H9 (cell line): ENCODE data around the gene RIT2. TPM values are rescaled to one million over a fixed set of nuclear protein-coding genes. Genes with fewer than 3 reads are reported as not detected.

ENCODE experiments used
- DNase-seq: peaks from one replicate; pipeline ENCODE4 v3.0.0-alpha.2; 2017
- H2AFZ ChIP-seq: one replicate; pipeline ENCODE4 v1.6.1; 2013; ENCODE audit warnings: mild to moderate bottlenecking, low read length, control low read depth, moderate library complexity
- H2AK5ac ChIP-seq: 2 replicates; pipeline ENCODE4 v1.6.1; 2013; ENCODE audit warnings: low read length, control low read depth, mixed read lengths; ENCODE audit not compliant: insufficient read length
- H2BK120ac ChIP-seq: one replicate; pipeline ENCODE4 v1.6.1; 2013; ENCODE audit warnings: low read depth, mild to moderate bottlenecking, low read length, control low read depth, inconsistent platforms; ENCODE audit not compliant: poor library complexity, severe bottlenecking
- H2BK12ac ChIP-seq: 2 replicates; pipeline ENCODE4 v1.6.1; 2013; ENCODE audit warnings: low read length, control low read depth, mixed read lengths, low read depth; ENCODE audit not compliant: insufficient read length
- H2BK15ac ChIP-seq: 2 replicates; pipeline ENCODE4 v1.6.1; 2013; ENCODE audit warnings: low read depth, low read length, control low read depth
- H2BK20ac ChIP-seq: one replicate; pipeline ENCODE4 v1.6.1; 2013; ENCODE audit warnings: low read depth, mild to moderate bottlenecking, low read length, control low read depth, inconsistent platforms; ENCODE audit not compliant: poor library complexity, severe bottlenecking
- H2BK5ac ChIP-seq: 2 replicates; pipeline ENCODE4 v1.6.1; 2013; ENCODE audit warnings: low read length, control low read depth, mixed read lengths; ENCODE audit not compliant: insufficient read length
- H3K14ac ChIP-seq: 2 replicates; pipeline ENCODE4 v1.6.1; 2013; ENCODE audit warnings: low read length, control low read depth; ENCODE audit not compliant: insufficient read depth
- H3K18ac ChIP-seq: 2 replicates; pipeline ENCODE4 v1.6.1; 2013; ENCODE audit warnings: low read depth, mild to moderate bottlenecking, mixed read lengths, low read length, control low read depth; ENCODE audit not compliant: insufficient read length
- H3K23ac ChIP-seq: 2 replicates; pipeline ENCODE4 v1.6.1; 2013; ENCODE audit warnings: low read length, control low read depth, mixed read lengths, low read depth; ENCODE audit not compliant: insufficient read length
- H3K23me2 ChIP-seq: 2 replicates; pipeline ENCODE4 v1.6.1; 2013; ENCODE audit warnings: low read depth, mild to moderate bottlenecking, mixed read lengths, low read length, control low read depth; ENCODE audit not compliant: insufficient read length, poor library complexity, severe bottlenecking
- H3K27ac ChIP-seq: 2 replicates; pipeline ENCODE4 v1.5.1; 2013; ENCODE audit warnings: low read length, control low read depth, mixed read lengths, low read depth; ENCODE audit not compliant: insufficient read length
- H3K27me3 ChIP-seq: 2 replicates; pipeline ENCODE4 v1.6.1; 2013; ENCODE audit warnings: low read length, control low read depth, inconsistent platforms; ENCODE audit not compliant: insufficient read depth
- H3K4ac ChIP-seq: 2 replicates; pipeline ENCODE4 v1.6.1; 2013; ENCODE audit warnings: low read depth, mild to moderate bottlenecking, control low read depth, inconsistent platforms, low read length, moderate library complexity
- H3K4me1 ChIP-seq: 2 replicates; pipeline ENCODE4 v1.6.1; 2013; ENCODE audit warnings: low read length, control low read depth, inconsistent platforms; ENCODE audit not compliant: insufficient read depth
- H3K4me2 ChIP-seq: 2 replicates; pipeline ENCODE4 v1.6.1; 2013; ENCODE audit warnings: low read length, control low read depth, mixed read lengths; ENCODE audit not compliant: insufficient read length, insufficient read depth
- H3K56ac ChIP-seq: 2 replicates; pipeline ENCODE4 v1.6.1; 2013; ENCODE audit warnings: low read depth, mild to moderate bottlenecking, mixed read lengths, low read length, control low read depth; ENCODE audit not compliant: insufficient read length
- H3K79me1 ChIP-seq: 2 replicates; pipeline ENCODE4 v1.6.1; 2013; ENCODE audit warnings: low read depth, mild to moderate bottlenecking, moderate library complexity, low read length, control low read depth, inconsistent platforms; ENCODE audit not compliant: insufficient read depth, poor library complexity, severe bottlenecking
- H3K79me2 ChIP-seq: 2 replicates; pipeline ENCODE4 v1.6.1; 2013; ENCODE audit warnings: low read length, control low read depth, inconsistent platforms; ENCODE audit not compliant: insufficient read depth
- H3K9ac ChIP-seq: 2 replicates; pipeline ENCODE4 v1.6.1; 2013; ENCODE audit warnings: low read length, control low read depth, mixed read lengths; ENCODE audit not compliant: insufficient read length; ENCODE audit errors: extremely low read depth
- H3K9me3 ChIP-seq: one replicate; pipeline ENCODE4 v1.6.1; 2013; ENCODE audit warnings: low read depth, low read length, inconsistent platforms; ENCODE audit not compliant: control insufficient read depth
- H3T11ph ChIP-seq: one replicate; pipeline ENCODE4 v1.6.1; 2013; ENCODE audit warnings: mild to moderate bottlenecking, low read length, control low read depth, inconsistent platforms
- H4K20me1 ChIP-seq: one replicate; pipeline ENCODE4 v1.6.1; 2013; ENCODE audit not compliant: control insufficient read depth, insufficient read length, insufficient read depth
- H4K5ac ChIP-seq: 2 replicates; pipeline ENCODE4 v1.6.1; 2013; ENCODE audit warnings: low read depth, mild to moderate bottlenecking, mixed read lengths, low read length, control low read depth; ENCODE audit not compliant: insufficient read length
- H4K8ac ChIP-seq: replicated peaks from 2 replicates; pipeline ENCODE4 v1.6.1; 2013; ENCODE audit warnings: low read length, control low read depth, mixed read lengths, low read depth; ENCODE audit not compliant: insufficient read length
- H4K91ac ChIP-seq: 2 replicates; pipeline ENCODE4 v1.6.1; 2013; ENCODE audit warnings: low read depth, mild to moderate bottlenecking, moderate library complexity, mixed read lengths, low read length, control low read depth; ENCODE audit not compliant: insufficient read length
- H3K27ac Mint-ChIP-seq, 3 experiments: 2 replicates in 2 of 3; 3 replicates in 1 of 3; pipeline ENCODE4 v1.8.0; 2020 to 2021; ENCODE audit warnings: mixed read lengths in 3 of 3, mild to moderate bottlenecking in 1 of 3, moderate library complexity in 1 of 3
- H3K27me3 Mint-ChIP-seq: 2 replicates; pipeline ENCODE4 v1.8.0; 2021; ENCODE audit warnings: low read depth, mild to moderate bottlenecking, moderate library complexity, mixed read lengths
- H3K36me3 Mint-ChIP-seq, 3 experiments: 2 replicates in 2 of 3; 3 replicates in 1 of 3; pipeline ENCODE4 v1.8.0; 2020 to 2021; ENCODE audit warnings: low read depth in 3 of 3, mixed read lengths in 3 of 3; ENCODE audit not compliant: insufficient read depth in 1 of 3
- H3K4me1 Mint-ChIP-seq, 2 experiments: 2 replicates each; pipeline ENCODE4 v1.8.0; 2020; ENCODE audit warnings: mixed read lengths in 2 of 2
- H3K4me3 Mint-ChIP-seq, 2 experiments: 2 replicates in 1 of 2; 3 replicates in 1 of 2; pipeline ENCODE4 v1.8.0; 2020 to 2021; ENCODE audit warnings: mild to moderate bottlenecking in 2 of 2, mixed read lengths in 2 of 2, moderate library complexity in 1 of 2
- H3K9me3 Mint-ChIP-seq, 2 experiments: 2 replicates in 1 of 2; 3 replicates in 1 of 2; pipeline ENCODE4 v1.8.0; 2020; ENCODE audit warnings: mild to moderate bottlenecking in 2 of 2, mixed read lengths in 2 of 2, moderate library complexity in 1 of 2
- WGBS: extraction: QIAGEN DNeasy Blood & Tissue Kit; methylation state at CpG from one replicate; pipeline ENCODE4 v1.1.7; 2013; ENCODE audit warnings: missing lambda C conversion rate, low lambda C conversion rate, mixed read lengths; ENCODE audit not compliant: insufficient read length; ENCODE audit errors: extremely low coverage; 5-methylcytosine and 5-hydroxymethylcytosine counted together
- total RNA-seq: library from RNA; stranded (reverse); gene quantifications from 2 replicates; pipeline ENCODE4 v1.2.1, GENCODE V29; 2021
- TF ChIP-seq, protein P1 (sequence below): fragments of 200-600 bp; sonication (generic); conservative IDR thresholded peaks from 3 replicates; pipeline ENCODE4 v1.8.0; 2021; ENCODE audit warnings: antibody characterized with exemption, mild to moderate bottlenecking

Gene RIT2
- total RNA-seq, 1 experiment from 2014 or later, result 1.2 TPM

GRCh38 chr18:42948831-42949230, 166.7 kb downstream of the RIT2 start:
- Histone ChIP-seq H3K9ac (no peak overlapping the region), H4K20me1 (no peaks in the 10 kb centered on the region), H2BK12ac (no peak overlapping the region), H3K23me2 (no peaks in the 10 kb centered on the region), H3T11ph (no peak overlapping the region), H3K27me3 (no peaks in the 10 kb centered on the region), H2BK120ac (no peak overlapping the region), H2AK5ac (no peak overlapping the region), H3K4ac (no peak overlapping the region), H4K91ac (no peak overlapping the region), H3K18ac (no peak overlapping the region), H3K4me1 (no peaks in the 10 kb centered on the region), H3K14ac (no peak overlapping the region), H4K8ac (no peak overlapping the region), H3K56ac (no peak overlapping the region), H3K4me2 (no peak overlapping the region), H2BK5ac (no peak overlapping the region), H4K5ac (no peak overlapping the region), H3K27ac (no peak overlapping the region), H3K79me1 (no peaks in the 10 kb centered on the region), H2BK20ac (no peak overlapping the region), H2AFZ (no peak overlapping the region), H3K79me2 (no peaks in the 10 kb centered on the region), H3K9me3 (no peaks in the 10 kb centered on the region), H3K23ac (no peak overlapping the region), H2BK15ac (no peak overlapping the region)
- Mint-ChIP-seq H3K4me1 (peaks cover 0 to 4% of the 10 kb centered on the region in 2 experiments; a peak in 1 of 4 replicates), H3K4me3 (no peak overlapping the region), H3K27me3 (no peaks in the 10 kb centered on the region), H3K36me3 (peaks cover 0 to 3% (median 0%) of the 10 kb centered on the region in 3 experiments; a peak in 1 of 7 replicates), H3K9me3 (peaks cover 2 to 4% of the 10 kb centered on the region in 2 experiments; a peak in 3 of 5 replicates), H3K27ac (peak overlapping the region in 1 of 3 experiments; percentile 72; a peak in 2 of 7 replicates)
- WGBS, result no CpG with 5 or more reads among the region's 1 CpG
- TF ChIP-seq, protein P1, sequence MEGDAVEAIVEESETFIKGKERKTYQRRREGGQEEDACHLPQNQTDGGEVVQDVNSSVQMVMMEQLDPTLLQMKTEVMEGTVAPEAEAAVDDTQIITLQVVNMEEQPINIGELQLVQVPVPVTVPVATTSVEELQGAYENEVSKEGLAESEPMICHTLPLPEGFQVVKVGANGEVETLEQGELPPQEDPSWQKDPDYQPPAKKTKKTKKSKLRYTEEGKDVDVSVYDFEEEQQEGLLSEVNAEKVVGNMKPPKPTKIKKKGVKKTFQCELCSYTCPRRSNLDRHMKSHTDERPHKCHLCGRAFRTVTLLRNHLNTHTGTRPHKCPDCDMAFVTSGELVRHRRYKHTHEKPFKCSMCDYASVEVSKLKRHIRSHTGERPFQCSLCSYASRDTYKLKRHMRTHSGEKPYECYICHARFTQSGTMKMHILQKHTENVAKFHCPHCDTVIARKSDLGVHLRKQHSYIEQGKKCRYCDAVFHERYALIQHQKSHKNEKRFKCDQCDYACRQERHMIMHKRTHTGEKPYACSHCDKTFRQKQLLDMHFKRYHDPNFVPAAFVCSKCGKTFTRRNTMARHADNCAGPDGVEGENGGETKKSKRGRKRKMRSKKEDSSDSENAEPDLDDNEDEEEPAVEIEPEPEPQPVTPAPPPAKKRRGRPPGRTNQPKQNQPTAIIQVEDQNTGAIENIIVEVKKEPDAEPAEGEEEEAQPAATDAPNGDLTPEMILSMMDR, result no peak
- DNase-seq, result no peak
